HUES6 (cell line): ENCODE data around the gene EIF6.

Experiments
- H3K27ac ChIP-seq: 2 replicates; pipeline ENCODE4 v1.7.0; 2013; ENCODE audit warnings: low read depth, mild to moderate bottlenecking, low read length, inconsistent platforms
- H3K27me3 ChIP-seq: 2 replicates; pipeline ENCODE4 v1.6.1; 2013; ENCODE audit warnings: low read length; ENCODE audit not compliant: control insufficient read depth, insufficient read depth
- H3K36me3 ChIP-seq: 2 replicates; pipeline ENCODE4 v1.6.1; 2013; ENCODE audit warnings: low read length; ENCODE audit not compliant: control insufficient read depth, insufficient read depth
- H3K4me1 ChIP-seq: 2 replicates; pipeline ENCODE4 v1.6.1; 2013; ENCODE audit warnings: low read length; ENCODE audit not compliant: control insufficient read depth, insufficient read depth
- H3K4me3 ChIP-seq: 2 replicates; pipeline ENCODE4 v1.5.1; 2013; ENCODE audit warnings: low read depth, low read length
- H3K9ac ChIP-seq: one replicate; pipeline ENCODE4 v1.6.1; 2013; ENCODE audit warnings: mild to moderate bottlenecking, low read length
- H3K9me3 ChIP-seq: 2 replicates; pipeline ENCODE4 v1.6.1; 2013; ENCODE audit warnings: low read depth, low read length; ENCODE audit not compliant: control insufficient read depth, insufficient read depth

Gene EIF6

GRCh38 chr20:35284267-35284991 is at the start of gene EIF6:
Gene EIF6, minus strand, starts transcription at chr20:35284772. Its CDS starts 285 bp downstream, at chr20:35284487.
- peak within 1 kb of the TSS; percentile 89 for H3K4me3 ChIP-seq
- H3K36me3 ChIP-seq: peaks cover 32% of the 10 kb centered on the region
- no peaks in the 10 kb centered on the region for H3K27me3 ChIP-seq
- peak within 1 kb of the TSS; percentile 97 for H3K9ac ChIP-seq
- peak within 1 kb of the TSS; percentile 80; the same call in 1 of the 2 replicates for H3K27ac ChIP-seq
- peaks cover 3% of the 10 kb centered on the region for H3K4me1 ChIP-seq
- no peaks in the 10 kb centered on the region for H3K9me3 ChIP-seq

- H3K9ac ChIP-seq: no peak overlapping the region
- H3K27ac ChIP-seq: no peak overlapping the region
- H3K36me3 ChIP-seq: no peaks in the 10 kb centered on the region
- no peaks in the 10 kb centered on the region for H3K9me3 ChIP-seq
- peaks cover 7% of the 10 kb centered on the region for H3K4me1 ChIP-seq
- H3K27me3 ChIP-seq: no peaks in the 10 kb centered on the region
- H3K4me3 ChIP-seq: no peak overlapping the region
Observed at GRCh38 chr20:35333606-35334005, 49.0 kb upstream of the EIF6 start.

- Histone ChIP-seq H3K36me3 (no peaks in the 10 kb centered on the region), H3K4me1 (peaks cover 7% of the 10 kb centered on the region), H3K27ac (no peak overlapping the region), H3K9me3 (no peaks in the 10 kb centered on the region), H3K9ac (no peak overlapping the region), H3K27me3 (no peaks in the 10 kb centered on the region), H3K4me3 (no peak overlapping the region)
Observed at GRCh38 chr20:35332540-35333200, 48.1 kb upstream of the EIF6 start.

GRCh38 chr20:35329435-35330139 is 45.0 kb upstream of the EIF6 start:
- no peak overlapping the region for H3K27ac ChIP-seq
- H3K36me3 ChIP-seq: no peaks in the 10 kb centered on the region

GRCh38 chr20:35328689-35329088 is 44.1 kb upstream of the EIF6 start:
- Histone ChIP-seq H3K27ac (no peak overlapping the region), H3K4me1 (peaks cover 12% of the 10 kb centered on the region), H3K27me3 (no peaks in the 10 kb centered on the region), H3K36me3 (no peaks in the 10 kb centered on the region), H3K4me3 (no peak overlapping the region), H3K9ac (no peak overlapping the region), H3K9me3 (no peaks in the 10 kb centered on the region)

More at GRCh38 chr20:35329435-35330139, 45.0 kb upstream of the EIF6 start:
- H3K27me3 ChIP-seq: no peaks in the 10 kb centered on the region
- no peaks in the 10 kb centered on the region for H3K9me3 ChIP-seq
- peaks cover 12% of the 10 kb centered on the region for H3K4me1 ChIP-seq
- H3K9ac ChIP-seq: no peak overlapping the region
- H3K4me3 ChIP-seq: no peak overlapping the region

GRCh38 chr20:35328095-35328685 is 43.6 kb upstream of the EIF6 start:
- Histone ChIP-seq H3K36me3 (no peaks in the 10 kb centered on the region), H3K4me1 (peaks cover 12% of the 10 kb centered on the region), H3K9me3 (no peaks in the 10 kb centered on the region), H3K9ac (no peak overlapping the region), H3K4me3 (no peak overlapping the region), H3K27me3 (no peaks in the 10 kb centered on the region), H3K27ac (no peak overlapping the region)

- peaks cover 12% of the 10 kb centered on the region for H3K4me1 ChIP-seq
- no peaks in the 10 kb centered on the region for H3K36me3 ChIP-seq
- no peak overlapping the region for H3K4me3 ChIP-seq
- no peak overlapping the region for H3K27ac ChIP-seq
- H3K27me3 ChIP-seq: no peaks in the 10 kb centered on the region
- no peak overlapping the region for H3K9ac ChIP-seq
- H3K9me3 ChIP-seq: no peaks in the 10 kb centered on the region
Observed at GRCh38 chr20:35327074-35327976, 42.8 kb upstream of the EIF6 start.

GRCh38 chr20:35326740-35327073 is 42.1 kb upstream of the EIF6 start:
- Histone ChIP-seq H3K9ac (no peak overlapping the region), H3K9me3 (no peaks in the 10 kb centered on the region), H3K27ac (no peak overlapping the region), H3K27me3 (no peaks in the 10 kb centered on the region), H3K36me3 (no peaks in the 10 kb centered on the region), H3K4me3 (no peak overlapping the region), H3K4me1 (peaks cover 12% of the 10 kb centered on the region)

- H3K27me3 ChIP-seq: no peaks in the 10 kb centered on the region
- no peak overlapping the region for H3K4me3 ChIP-seq
- no peak overlapping the region for H3K9ac ChIP-seq
- no peaks in the 10 kb centered on the region for H3K36me3 ChIP-seq
- H3K4me1 ChIP-seq: peaks cover 12% of the 10 kb centered on the region
- no peak overlapping the region for H3K27ac ChIP-seq
- no peaks in the 10 kb centered on the region for H3K9me3 ChIP-seq
Observed at GRCh38 chr20:35326021-35326739, 41.6 kb upstream of the EIF6 start.

GRCh38 chr20:35325401-35325800 is 40.8 kb upstream of the EIF6 start:
- H3K9ac ChIP-seq: no peak overlapping the region
- no peak overlapping the region for H3K27ac ChIP-seq
- no peaks in the 10 kb centered on the region for H3K27me3 ChIP-seq
- H3K4me1 ChIP-seq: peaks cover 18% of the 10 kb centered on the region
- no peaks in the 10 kb centered on the region for H3K9me3 ChIP-seq
- H3K4me3 ChIP-seq: no peak overlapping the region
- no peaks in the 10 kb centered on the region for H3K36me3 ChIP-seq
